ENCODE results near the gene ID3.

- TF ChIP-seq, protein P1, sequence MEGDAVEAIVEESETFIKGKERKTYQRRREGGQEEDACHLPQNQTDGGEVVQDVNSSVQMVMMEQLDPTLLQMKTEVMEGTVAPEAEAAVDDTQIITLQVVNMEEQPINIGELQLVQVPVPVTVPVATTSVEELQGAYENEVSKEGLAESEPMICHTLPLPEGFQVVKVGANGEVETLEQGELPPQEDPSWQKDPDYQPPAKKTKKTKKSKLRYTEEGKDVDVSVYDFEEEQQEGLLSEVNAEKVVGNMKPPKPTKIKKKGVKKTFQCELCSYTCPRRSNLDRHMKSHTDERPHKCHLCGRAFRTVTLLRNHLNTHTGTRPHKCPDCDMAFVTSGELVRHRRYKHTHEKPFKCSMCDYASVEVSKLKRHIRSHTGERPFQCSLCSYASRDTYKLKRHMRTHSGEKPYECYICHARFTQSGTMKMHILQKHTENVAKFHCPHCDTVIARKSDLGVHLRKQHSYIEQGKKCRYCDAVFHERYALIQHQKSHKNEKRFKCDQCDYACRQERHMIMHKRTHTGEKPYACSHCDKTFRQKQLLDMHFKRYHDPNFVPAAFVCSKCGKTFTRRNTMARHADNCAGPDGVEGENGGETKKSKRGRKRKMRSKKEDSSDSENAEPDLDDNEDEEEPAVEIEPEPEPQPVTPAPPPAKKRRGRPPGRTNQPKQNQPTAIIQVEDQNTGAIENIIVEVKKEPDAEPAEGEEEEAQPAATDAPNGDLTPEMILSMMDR (IDR thresholded peaks at IDR 0.05) = no peak
- TF ChIP-seq RFX5 (IDR thresholded peaks at IDR 0.05; ENCODE audit: low read length) = no peak
- no peak for TF ChIP-seq MXI1 (IDR thresholded peaks at IDR 0.05; ENCODE audit: low read depth, low read length)
- no peak for TF ChIP-seq USF2 (IDR thresholded peaks at IDR 0.05; ENCODE audit: borderline replicate concordance, low read depth, low read length)
- no peak for TF ChIP-seq FOXJ3 (CRISPR knock-in tag; IDR thresholded peaks at IDR 0.05)
- no peak for TF ChIP-seq POLR2AphosphoS5 (IDR thresholded peaks at IDR 0.05; ENCODE audit: low read depth, low read length)
- no peak for TF ChIP-seq REST (IDR thresholded peaks at IDR 0.05; ENCODE audit: low read depth, low read length)
- TF ChIP-seq RCOR1 (IDR thresholded peaks at IDR 0.05; ENCODE audit: low read length) = no peak
- TF ChIP-seq GABPA (IDR thresholded peaks at IDR 0.05; ENCODE audit: low read depth) = no peak
- no peak for TF ChIP-seq EP300 (IDR thresholded peaks at IDR 0.05; ENCODE audit: borderline replicate concordance in 1 of 2, low read depth in 1 of 2, low read length in 1 of 2)
- TF ChIP-seq IRF3 (IDR thresholded peaks at IDR 0.05; ENCODE audit: low read depth, low read length) = no peak
Observed at GRCh38 chr1:23509896-23510295, 49.4 kb downstream of the ID3 start.
